GM21367 (cell line): ENCODE results near the gene B9D1.

Source experiments
- ATAC-seq: cut with Tn5 transposase; IDR thresholded peaks from one replicate; pipeline ENCODE4 v1.9.1; 2021; ENCODE audit not compliant: unreplicated experiment

The B9D1 gene, protein sequence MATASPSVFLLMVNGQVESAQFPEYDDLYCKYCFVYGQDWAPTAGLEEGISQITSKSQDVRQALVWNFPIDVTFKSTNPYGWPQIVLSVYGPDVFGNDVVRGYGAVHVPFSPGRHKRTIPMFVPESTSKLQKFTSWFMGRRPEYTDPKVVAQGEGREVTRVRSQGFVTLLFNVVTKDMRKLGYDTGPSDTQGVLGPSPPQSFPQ

DNA sequence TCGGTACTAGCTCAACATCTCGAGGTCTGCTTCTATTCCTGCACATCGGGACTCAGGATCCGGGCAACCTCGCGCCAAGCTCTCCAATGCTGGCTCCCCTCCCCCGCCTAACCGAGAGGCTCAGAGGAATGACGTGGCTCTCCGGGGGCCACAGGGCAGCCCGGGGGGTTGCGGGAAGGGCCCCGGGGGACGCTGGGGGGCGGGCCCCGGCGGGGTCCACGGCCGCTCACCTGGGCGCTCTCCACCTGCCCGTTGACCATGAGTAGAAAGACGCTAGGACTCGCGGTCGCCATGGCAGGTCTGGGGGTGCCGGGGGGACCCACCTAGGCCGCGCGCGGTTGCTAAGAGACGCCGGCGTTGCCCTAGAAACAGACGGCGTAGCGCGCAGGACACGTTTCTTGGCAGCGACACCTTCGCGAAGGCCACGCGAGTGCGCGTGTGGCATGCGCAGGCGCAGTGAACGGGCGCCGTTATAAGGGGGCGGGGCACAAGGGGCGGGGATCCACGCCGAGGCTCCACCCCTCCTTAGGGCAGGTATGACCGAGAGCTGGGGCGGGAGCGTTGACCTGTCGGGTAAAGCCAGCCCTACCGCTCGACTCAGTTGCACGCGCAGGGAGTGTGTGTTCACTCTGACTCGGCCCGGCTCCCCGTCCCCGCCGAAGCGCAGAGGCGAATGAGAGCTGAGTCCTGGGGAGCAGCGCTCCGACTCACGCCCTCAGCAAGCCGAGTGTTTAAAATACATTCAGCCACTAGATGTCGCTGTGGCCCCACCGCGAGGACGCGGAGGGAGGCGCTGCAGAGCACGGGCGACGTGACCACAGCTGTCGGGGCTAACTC is at the start of gene B9D1:
Gene B9D1, minus strand, starts transcription at position 447 of the 837 bp plus-strand sequence. Its CDS starts 154 bp downstream, at position 293.
- peak; percentile 62 for ATAC-seq

DNA sequence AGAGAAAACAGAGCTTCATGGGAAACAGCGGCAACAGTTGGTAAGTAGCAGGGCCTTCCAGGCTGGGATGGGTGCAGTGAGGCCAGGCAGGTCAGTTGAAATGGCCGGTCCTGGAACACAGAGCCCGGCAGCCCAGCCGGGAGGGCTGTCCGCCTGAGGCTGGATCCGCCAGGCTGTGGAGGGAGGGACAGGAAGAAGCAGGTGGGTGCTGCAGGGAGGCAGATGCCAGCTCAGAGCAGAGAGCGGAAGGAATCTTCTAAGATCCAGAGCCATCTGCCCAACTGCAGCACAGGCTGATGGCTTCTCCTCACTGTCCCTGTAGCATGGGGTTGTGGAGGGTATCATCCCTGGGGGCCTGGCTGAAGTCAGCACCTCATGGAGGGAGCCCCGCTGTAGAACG is 49.1 kb upstream of the B9D1 start:
- no peak for ATAC-seq

DNA sequence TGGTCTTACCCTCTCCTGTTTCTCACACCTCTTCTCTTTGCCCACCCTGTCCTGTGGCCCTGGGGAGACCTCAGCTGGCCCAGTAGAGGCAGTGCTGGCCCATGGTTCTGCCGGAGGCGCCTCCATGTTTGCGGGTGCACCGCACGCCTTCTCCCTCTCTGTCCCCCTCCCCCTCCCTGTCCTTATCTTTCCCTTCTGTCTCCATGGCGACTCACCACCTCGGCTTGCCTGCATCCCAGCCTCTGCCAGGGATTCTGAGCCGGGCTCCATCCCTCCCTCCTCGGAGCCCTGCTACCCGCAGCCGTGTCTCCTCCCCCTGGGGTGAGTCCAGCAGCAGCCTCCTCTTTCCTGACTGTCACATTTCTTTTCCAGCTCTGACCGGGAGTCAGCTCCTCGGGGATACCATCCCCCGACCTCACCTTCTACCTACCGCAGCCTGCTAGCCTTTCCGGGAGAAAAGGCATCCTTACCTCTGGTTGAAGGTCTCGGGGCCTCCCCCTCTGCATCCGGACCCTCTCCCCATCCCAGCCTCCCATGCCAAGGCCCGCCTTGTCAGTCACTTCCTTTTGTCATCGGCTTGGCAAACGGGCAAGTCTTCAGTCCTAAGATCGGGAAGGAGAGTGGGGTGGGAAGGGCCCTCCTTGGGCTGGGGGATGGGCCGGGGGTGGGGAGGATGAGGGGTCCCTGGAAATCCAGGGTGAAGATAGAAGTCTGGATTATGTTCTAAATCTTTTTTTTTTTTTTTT is 48.5 kb upstream of the B9D1 start, which contains the start of gene RNF112:
Gene RNF112, plus strand, starts transcription at position 358 of the 746 bp plus-strand sequence. Its CDS starts 177 bp downstream, at position 535.
- no peak for ATAC-seq

DNA sequence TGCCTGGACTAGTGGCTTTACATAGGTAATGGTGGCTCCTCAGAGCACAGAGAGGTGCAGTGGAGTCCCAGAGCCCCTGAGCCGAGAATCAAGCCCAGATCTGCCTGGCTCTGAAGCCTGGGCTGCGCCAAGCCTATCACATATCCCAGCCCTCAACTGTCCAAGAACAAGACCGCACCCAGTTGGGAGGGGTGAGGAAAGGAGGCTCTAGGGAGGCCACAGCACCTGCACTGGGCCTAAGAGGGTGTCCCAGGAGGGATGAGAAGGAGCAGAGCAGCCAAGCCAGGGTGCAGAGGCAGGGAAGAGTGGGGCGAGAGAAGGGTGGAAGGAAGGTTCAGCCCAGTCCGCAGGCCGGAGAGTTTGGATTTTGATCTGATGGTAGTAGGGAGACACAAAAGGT is 47.6 kb upstream of the B9D1 start:
- no peak for ATAC-seq

DNA sequence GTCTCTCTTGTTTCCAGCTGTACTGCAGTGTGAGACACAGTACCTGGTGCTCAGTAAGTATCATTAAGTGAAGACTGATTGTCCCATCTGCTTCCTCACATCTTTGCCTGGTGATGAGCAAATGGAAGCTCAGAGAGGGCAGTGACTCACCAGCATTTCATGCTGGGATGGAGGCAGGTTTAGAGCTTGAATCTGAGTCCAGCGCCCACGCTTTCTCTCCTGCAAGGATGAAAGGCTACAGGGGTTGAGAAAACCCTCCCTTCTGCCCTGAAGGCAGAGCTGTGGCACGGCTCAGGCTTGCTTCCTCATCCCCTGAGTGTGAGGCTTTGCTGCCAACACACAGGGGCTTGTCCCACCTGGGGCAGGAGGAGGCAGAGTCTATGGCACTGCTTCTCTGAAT is 47.0 kb upstream of the B9D1 start:
- ATAC-seq = no peak

DNA sequence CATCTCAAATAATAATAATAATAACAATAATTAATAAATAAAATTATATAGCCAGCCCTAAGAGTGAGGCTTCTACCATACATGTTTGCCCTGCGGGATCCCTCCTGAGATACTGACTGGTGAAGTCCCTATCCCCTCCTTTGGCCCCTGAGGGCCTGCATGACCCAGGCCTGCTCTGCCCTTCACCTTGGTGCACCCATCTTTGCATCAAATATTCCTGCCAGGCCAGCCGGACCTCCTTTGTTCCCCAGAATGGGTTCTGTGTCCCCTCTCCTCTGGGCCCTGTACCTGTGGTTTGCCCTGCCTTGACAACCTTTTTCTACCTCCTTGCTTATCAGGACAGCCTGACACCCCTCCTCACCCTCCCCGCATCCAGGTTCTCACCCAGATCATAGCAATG is 46.5 kb upstream of the B9D1 start:
- no peak for ATAC-seq

DNA sequence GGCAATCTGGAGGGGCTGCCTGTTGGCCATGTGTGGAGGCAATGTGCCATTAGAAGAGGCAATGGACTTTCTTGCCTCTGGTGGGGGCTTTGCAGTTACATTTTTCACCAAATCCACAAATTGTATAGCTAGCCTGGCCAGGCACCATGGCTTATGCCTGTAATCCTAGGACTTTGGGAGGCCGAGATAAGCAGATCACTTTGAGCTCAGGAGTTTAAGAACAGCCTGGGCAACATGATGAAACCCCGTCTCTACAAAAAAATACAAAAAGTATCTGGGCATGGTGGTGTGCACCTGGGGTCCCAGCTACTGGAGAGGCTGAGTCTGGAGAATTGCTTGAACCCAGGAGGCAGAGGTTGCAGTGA is 45.8 kb upstream of the B9D1 start:
- no peak for ATAC-seq

DNA sequence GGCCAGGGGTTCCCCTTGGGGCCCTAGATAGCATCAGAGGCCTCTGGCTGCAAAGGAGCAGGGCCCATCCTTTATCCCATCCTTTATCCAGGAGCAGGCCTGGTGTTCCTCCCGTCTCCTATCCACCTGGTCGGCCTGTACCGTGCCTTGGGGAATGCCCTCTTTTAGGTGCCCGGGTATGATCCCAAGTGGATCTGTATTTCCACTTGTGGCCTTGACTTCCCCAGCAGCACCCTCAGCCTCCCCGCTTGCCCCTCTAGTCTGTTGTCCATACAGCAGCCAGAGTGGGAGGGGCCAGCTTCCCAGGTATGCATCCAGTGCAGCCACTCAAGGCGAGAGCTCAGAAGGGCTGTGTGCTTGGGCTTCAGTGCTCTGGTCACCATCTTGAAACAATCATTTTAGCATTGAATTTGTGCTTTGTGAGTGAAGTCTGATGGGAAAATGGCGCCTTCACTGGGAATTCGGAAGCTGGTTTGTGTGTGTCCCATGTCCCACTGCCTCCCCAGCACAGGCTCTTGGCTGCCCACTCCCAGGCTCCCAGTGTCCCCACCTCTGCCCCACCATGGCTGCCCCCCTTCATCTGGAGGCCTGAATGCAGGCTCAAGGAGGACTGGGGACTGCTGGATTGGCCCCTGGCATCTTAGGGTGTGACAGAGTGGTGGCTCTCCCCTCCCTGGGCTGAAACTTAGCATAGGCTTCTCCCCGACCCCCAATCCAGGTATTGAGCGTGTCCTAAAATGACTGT is 45.2 kb upstream of the B9D1 start:
- no peak for ATAC-seq

DNA sequence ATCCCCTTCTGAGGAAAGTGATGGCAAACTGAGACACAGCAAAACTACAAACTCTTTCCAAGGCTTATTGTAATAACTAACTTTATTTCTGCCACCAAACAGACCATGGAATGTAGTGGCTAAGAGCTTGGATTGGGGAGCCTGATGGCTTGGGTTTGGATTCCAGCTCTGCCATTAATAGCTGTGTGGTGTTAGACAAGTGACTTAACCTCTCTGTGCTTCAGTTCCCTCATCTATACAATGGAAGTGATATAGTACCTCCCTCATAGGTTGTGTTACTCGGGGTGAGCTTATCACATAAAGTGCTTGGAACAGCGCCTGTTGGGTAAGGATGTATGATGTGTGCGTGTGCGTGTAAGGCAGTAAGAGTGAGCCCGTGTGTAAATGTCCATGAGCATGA is 42.6 kb upstream of the B9D1 start:
- no peak for ATAC-seq

DNA sequence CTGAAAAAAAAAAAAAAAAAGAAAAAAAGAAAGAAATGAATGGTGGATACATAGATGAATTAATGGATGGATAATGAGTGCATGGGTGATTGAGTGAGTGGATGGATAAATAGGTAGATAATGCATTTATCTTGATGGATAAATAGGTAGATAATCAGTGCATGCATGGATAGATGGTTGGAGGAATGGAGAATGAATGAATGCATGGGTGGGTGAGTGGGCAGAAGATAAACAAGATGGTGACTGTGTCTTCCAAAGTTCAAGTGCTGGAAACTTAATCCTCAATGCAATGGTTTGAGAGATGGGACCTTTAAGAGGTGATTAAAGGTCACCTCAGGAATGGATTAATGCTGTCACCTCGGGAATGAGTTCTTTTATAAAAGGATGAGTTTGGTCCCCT is 41.7 kb upstream of the B9D1 start:
- ATAC-seq = no peak

DNA sequence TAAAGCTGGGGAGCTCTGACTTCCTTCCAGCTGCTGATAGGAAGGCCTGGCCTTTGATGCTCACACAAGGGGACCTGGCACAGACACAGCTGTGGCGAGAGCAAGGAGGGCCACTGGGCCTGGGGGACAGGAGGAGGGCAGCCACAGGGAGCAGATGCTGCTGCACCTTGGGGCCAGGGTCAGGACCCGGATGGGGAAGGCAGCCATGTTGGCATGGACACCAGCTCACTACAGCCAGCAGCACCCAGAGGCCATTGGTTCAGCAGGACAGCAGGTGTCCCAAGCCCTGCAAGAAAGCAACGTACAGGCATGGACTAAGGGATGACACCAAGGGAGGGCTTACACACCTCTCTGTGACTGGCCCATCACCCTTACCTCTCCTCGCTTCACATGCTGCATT is 40.5 kb upstream of the B9D1 start:
- no peak for ATAC-seq

DNA sequence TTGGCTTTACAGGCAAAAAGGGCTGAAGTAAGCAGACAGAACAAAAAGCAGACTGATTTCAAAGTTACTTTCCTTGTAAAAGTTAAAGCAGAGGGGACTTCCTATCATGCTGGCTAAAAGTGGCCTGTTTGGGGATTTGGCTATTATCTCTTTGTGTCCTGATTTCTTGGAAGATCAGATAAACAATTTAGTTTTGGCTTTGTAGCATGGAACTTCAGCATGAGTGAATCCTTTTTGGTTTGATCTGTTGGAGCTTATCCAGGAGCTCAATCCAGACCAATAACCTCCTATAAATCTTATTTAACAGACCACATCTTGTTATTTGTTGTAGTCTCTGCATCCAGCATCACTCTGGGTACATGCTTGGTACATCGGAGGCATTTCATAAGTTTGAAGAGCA is 39.6 kb upstream of the B9D1 start:
- no peak for ATAC-seq

DNA sequence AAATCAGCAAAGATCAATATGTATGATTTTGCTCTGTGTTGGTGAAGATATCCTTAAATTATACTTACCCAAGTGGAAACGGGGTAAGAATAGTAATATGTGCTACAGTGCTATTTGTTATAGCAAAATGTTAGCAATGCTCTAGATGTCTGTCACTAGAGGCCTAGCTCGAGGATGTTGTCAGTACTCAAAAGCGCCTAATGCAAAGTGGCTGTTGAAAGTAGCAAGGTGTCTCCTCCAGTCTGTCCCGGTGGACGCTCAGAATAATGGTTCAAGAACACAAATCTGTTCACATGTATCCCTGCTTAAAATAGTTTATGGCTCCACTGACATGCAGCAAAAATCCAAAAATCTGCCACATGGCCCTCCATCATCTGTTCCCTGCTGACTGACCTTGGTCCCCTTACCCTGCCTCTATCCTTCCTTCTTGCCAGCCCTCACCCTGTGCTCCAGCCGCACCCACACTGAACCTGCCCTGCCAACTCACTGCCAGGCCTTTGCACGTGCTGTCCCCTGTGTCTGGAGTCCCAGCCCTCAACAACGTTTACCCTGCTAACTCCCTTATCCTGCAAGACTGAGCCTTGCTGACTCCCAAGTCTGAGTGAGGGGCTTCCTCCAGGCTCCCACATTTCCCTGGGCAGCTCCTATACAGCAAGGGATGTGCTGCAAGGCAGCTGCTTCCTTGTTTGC is 38.9 kb upstream of the B9D1 start:
- no peak for ATAC-seq

DNA sequence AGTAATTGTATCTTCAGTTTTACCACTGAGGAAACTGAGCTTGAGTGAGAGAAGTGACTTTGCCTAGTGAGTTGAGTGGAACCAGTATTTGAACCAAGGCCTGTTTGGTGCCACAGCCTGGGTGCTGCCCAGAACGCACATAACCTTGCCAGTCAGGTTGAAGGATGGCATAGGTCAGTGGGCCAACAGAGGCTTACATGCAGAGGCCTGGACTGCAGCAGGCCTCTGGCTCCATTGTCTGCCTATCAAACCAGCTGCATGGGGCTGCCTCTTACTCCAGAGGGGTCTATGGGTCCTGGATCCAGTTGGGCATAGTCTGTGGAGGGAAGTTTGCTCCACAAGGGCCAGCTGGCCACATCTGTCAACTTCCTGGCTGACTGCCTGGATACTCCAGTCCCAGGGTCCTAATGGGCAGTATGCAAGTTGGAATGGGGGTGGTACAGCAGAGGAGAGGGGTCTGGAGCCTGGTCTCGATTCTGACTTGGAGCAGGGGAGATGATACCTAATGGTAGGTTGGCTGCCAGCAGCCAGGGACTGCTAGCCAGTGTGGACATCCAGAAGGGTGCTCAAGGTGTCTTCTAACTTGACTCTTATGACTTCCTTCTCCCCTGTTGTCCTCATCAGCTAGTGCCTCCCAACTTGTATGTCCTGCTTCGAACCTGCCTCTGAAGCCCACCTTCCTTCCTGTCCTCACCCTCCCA is 37.4 kb upstream of the B9D1 start:
- ATAC-seq = no peak

DNA sequence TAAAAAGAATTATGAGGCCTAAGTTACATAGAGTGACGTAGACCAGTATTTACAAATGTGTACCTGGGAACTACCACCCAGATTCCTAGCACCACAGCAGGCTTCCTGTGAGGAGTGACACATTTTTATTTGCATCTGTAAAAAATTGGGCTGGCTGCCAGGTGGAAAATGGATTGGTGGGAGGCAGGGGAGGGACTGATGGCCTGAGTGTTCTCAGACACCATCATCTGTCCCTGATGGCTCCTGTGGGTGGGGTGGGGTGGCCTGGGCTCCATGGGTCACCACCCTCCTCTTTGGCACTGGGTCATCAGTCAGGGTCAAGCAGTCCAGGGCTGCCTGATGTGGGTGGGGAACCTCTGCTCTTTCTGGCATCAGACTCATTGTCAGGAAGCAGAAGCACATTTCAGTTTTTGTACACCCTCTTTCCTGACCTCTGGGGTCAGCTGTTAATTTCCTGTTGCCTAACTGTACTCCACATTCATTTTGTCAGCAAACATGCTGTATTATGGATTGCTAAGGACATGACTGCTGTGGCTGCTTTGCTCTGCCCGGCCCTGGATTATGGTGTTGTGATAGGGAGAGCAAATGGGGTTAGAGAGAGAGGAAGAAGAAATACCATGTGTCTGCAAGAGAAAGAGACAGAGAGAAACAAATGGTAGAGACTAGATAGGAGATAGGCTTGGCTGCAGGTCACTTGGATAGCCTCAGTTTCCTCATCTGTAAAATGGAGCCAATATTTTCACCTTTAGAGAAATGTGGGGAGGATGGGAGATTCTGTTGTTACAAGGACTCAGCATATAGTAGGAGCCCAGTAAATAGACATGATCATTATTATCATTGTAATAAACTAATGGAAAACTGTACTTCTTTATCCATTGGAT is 36.0 kb upstream of the B9D1 start:
- no peak for ATAC-seq

DNA sequence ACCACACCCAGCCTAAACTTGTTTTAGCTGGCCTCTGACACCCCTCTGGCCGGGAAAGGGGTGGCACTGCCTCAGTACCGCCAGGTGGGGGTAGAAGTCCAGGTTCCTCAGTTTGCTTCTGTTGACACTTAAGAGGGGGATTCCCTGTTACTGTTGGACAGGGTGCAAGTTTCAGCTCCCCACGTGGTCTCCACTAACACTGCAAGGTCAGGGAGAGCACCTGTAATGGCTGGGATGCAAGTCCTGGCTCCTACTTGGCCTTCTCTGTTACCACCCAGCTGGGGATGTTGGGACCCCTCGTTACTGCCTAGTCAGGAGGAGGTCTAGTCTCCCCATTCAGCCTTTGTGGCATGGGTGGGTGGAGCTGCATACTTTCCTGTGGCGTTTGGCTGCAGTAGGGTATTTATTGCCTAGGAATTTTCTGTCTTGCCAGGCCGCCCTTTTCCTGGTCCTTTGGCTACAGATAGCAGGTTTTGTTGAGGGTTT is 35.1 kb upstream of the B9D1 start:
- no peak for ATAC-seq

DNA sequence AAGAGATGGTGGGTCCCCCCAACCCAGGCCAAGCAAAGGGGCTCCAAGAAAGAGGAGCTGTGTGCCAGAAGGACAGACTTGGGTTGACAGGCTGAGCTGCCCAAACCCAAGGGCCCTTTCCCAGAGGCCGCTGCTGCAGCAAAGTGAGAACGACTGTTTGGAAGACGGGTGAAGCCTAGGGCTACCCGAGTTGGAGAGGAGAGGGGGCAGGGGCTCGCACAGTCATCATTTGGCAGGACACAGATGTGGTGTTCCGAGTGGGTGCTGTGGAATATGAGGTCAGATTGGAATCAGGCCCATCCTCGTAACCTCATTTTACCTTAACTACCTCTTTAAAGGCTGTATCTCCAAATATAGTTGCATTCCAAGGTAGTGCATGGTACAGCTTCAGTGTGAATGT is 29.8 kb upstream of the B9D1 start:
- no peak for ATAC-seq

DNA sequence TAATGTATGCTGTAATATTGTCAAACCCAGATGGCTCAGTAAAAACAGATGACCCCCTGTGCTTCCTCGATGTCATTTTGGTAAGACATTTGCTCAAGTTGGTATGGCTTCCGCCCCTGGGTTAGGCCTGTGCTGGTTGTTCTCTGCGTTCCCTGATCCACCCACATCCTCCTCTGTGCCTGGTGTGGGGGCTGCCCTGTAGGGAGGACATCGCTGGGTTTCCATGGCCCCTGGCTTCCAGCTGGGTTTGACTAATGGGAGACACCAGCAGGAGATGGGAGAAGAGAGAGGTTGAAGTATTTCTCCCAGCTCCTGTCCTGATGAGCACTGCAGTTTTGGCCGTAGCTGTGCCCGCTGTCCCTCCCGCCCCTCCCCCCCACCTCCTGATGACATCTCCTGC is 28.9 kb upstream of the B9D1 start:
- ATAC-seq = no peak

DNA sequence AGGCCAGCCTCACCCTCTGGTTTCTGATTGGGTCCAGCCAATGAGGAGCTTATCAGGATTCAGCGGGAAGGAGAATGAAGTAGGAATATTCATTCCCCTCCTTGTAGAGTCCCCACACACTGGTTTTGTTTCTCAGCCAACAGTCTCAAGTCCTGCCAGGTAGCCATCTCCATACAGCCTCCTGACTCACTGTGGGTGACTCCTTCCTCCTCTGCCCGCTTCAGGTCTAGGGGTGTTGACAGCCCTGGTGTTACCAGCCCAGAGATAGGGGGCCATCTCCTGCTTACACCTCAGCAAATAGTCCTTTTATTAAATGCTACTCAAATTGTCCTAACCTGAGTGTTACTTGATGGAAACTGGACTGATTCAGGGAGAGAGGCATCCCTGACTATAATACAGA is 28.4 kb upstream of the B9D1 start:
- no peak for ATAC-seq
